Hepatocyte (in vitro differentiated cells): Measurements from ENCODE around the gene VGLL3.

Experiments
- CTCF ChIP-seq: fragments of 200-600 bp; sonication (generic); IDR thresholded peaks from 2 replicates; pipeline ENCODE4 v1.5.1; 2016; ENCODE audit warnings: antibody characterized with exemption, mild to moderate bottlenecking; ENCODE audit not compliant: poor library complexity
- EZH2 ChIP-seq: fragments of 200-600 bp; sonication (generic); IDR thresholded peaks from 2 replicates; pipeline ENCODE4 v1.6.1; 2016; ENCODE audit warnings: antibody characterized with exemption, mild to moderate bottlenecking, borderline replicate concordance
- EZH2phosphoT487 ChIP-seq: fragments of 200-600 bp; sonication (generic); IDR thresholded peaks from one replicate; pipeline ENCODE4 v1.6.1; 2018; ENCODE audit warnings: antibody characterized with exemption, mild to moderate bottlenecking, low read depth, moderate library complexity; ENCODE audit not compliant: unreplicated experiment, severe bottlenecking

- TF ChIP-seq CTCF (no peak), EZH2 (no peak), EZH2phosphoT487 (no peak)
Observed at GRCh38 chr3:86991482-86991815, 500 bp upstream of the VGLL3 start.
